HepG2 (cell line): ENCODE data around the gene MTHFSD.

Source experiments
- CBX1 ChIP-seq: IDR thresholded peaks from one replicate; pipeline ENCODE4 v1.6.1; 2016; ENCODE audit warnings: antibody characterized with exemption, low read depth
- CEBPB ChIP-seq: IDR thresholded peaks from 2 replicates; pipeline ENCODE4 v1.6.1; 2011; ENCODE audit warnings: low read depth, low read length, improper control_type of control experiment, borderline replicate concordance
- HNRNPUL1 ChIP-seq: fragments of 200-400 bp; formaldehyde crosslinking; IDR thresholded peaks from 2 replicates; pipeline ENCODE4 v1.6.1; 2017; ENCODE audit warnings: low read depth, mild to moderate bottlenecking, low read length, moderate library complexity
- NCOA1 ChIP-seq: sonication (generic); formaldehyde crosslinking; IDR thresholded peaks from 2 replicates; pipeline ENCODE4 v1.9.0; 2021; ENCODE audit warnings: missing genetic modification reagents
- RBFOX2 ChIP-seq: fragments of 200-400 bp; formaldehyde crosslinking; IDR thresholded peaks from 2 replicates; pipeline ENCODE4 v1.6.1; 2017; ENCODE audit warnings: low read depth, mild to moderate bottlenecking, low read length
- TAF1 ChIP-seq: sonication (generic); formaldehyde crosslinking; IDR thresholded peaks from 2 replicates; pipeline ENCODE4 v1.4.0; 2020; ENCODE audit warnings: missing genetic modification reagents
- ZFP36 ChIP-seq: fragments of 150-350 bp; IDR thresholded peaks from 2 replicates; pipeline ENCODE4 v1.6.1; 2018; ENCODE audit warnings: borderline replicate concordance, low read length, low read depth; ENCODE audit not compliant: partially characterized antibody
- ZNF205 ChIP-seq: IDR thresholded peaks from 2 replicates; pipeline ENCODE4 v1.6.1; 2018; ENCODE audit warnings: missing biosample characterization, missing genetic modification reagents
- ZSCAN20 ChIP-seq: sonication (generic); formaldehyde crosslinking; IDR thresholded peaks from 2 replicates; pipeline ENCODE4 v1.4.0; 2020; ENCODE audit warnings: missing genetic modification reagents, mild to moderate bottlenecking, borderline replicate concordance
- TF ChIP-seq, protein P1 (sequence below): sonication (generic); formaldehyde crosslinking; IDR thresholded peaks from 2 replicates; pipeline ENCODE4 v1.5.0; 2020; ENCODE audit warnings: mild to moderate bottlenecking, missing genetic modification reagents, moderate library complexity

DNA sequence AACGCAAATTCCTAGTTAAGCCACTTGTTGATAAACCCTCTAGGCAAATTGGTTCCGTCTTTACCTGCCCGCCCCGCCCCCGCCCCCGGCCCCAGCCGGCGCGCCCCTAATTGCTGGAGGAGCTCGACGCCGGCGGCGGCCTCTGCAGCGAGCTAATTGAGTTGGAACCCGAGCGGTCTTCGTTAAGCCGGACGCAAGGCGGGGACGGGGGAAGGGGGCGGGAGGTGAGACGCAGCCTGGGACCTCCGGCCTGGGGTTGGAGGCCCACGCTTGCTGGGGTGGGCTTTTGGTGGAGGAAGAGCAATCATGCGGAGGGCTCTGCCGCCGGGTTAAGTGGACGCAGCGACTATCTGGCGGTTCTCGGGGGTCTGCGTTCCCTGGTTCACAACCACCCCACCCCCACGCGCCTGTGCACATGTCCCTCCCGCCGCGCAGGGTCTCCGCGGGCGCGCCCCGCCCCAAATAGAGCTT is 57.4 kb downstream of the MTHFSD start:
- no peak for TF ChIP-seq CEBPB
- TF ChIP-seq, protein P1, sequence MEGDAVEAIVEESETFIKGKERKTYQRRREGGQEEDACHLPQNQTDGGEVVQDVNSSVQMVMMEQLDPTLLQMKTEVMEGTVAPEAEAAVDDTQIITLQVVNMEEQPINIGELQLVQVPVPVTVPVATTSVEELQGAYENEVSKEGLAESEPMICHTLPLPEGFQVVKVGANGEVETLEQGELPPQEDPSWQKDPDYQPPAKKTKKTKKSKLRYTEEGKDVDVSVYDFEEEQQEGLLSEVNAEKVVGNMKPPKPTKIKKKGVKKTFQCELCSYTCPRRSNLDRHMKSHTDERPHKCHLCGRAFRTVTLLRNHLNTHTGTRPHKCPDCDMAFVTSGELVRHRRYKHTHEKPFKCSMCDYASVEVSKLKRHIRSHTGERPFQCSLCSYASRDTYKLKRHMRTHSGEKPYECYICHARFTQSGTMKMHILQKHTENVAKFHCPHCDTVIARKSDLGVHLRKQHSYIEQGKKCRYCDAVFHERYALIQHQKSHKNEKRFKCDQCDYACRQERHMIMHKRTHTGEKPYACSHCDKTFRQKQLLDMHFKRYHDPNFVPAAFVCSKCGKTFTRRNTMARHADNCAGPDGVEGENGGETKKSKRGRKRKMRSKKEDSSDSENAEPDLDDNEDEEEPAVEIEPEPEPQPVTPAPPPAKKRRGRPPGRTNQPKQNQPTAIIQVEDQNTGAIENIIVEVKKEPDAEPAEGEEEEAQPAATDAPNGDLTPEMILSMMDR (CRISPR knock-in tag), result no peak
- TF ChIP-seq TAF1 (CRISPR knock-in tag), result no peak
- TF ChIP-seq NCOA1 (CRISPR knock-in tag), result no peak
- TF ChIP-seq RBFOX2, result no peak
- TF ChIP-seq ZFP36, result no peak
- TF ChIP-seq ZSCAN20 (CRISPR knock-in tag), result no peak
- no peak for TF ChIP-seq HNRNPUL1
- no peak for TF ChIP-seq ZNF205 (CRISPR knock-in tag)
- no peak for TF ChIP-seq CBX1
